Activated B cell treated with CpG ODN at 0.5 μM for 24 hours (primary cell): Measurements from ENCODE around the gene TMC2. TPM values are rescaled to one million over a fixed set of nuclear protein-coding genes. Genes with fewer than 3 reads are reported as not detected.

Experiments used
- ATAC-seq: fragments of 200-7000 bp; cut with Tn5 transposase; one replicate; pipeline ENCODE4 v1.10.0; 2021; ENCODE audit warnings: low read depth, mild to moderate bottlenecking, moderate library complexity
- CTCF ChIA-PET: fragments of 350-600 bp; sonication (Branson Sonifier 250); formaldehyde crosslinking; loops from one replicate; lab custom pipeline; 2021; ENCODE audit warnings: antibody characterized with exemption; lab: Charles Lee
- POLR2A ChIA-PET: fragments of 350-600 bp; sonication (Branson Sonifier 250); formaldehyde crosslinking; loops from one replicate; lab custom pipeline; 2021; ENCODE audit warnings: antibody characterized with exemption; lab: Charles Lee
- DNase-seq: peaks from one replicate; pipeline ENCODE4 v3.0.0; 2022
- H3K27ac Mint-ChIP-seq: one replicate; pipeline ENCODE4 v1.8.0; 2020; ENCODE audit warnings: mixed read lengths
- H3K27me3 Mint-ChIP-seq: one replicate; pipeline ENCODE4 v1.8.0; 2021; ENCODE audit warnings: mixed read lengths
- H3K36me3 Mint-ChIP-seq: one replicate; pipeline ENCODE4 v1.8.0; 2021; ENCODE audit warnings: low read depth, mixed read lengths
- H3K4me1 Mint-ChIP-seq: one replicate; pipeline ENCODE4 v1.8.0; 2021; ENCODE audit warnings: mixed read lengths
- H3K4me3 Mint-ChIP-seq: one replicate; pipeline ENCODE4 v1.8.0; 2020; ENCODE audit warnings: mild to moderate bottlenecking, mixed read lengths
- H3K9me3 Mint-ChIP-seq: one replicate; pipeline ENCODE4 v1.8.0; 2020; ENCODE audit warnings: mixed read lengths
- CTCF ChIP-seq: fragments of 200-600 bp; IDR thresholded peaks from one replicate; pipeline ENCODE4 v1.8.0; 2022; ENCODE audit warnings: antibody characterized with exemption, mild to moderate bottlenecking
- intact Hi-C: fragments of 100-400 bp; cut with micrococcal nuclease; formaldehyde crosslinking; loops from one replicate; pipeline ENCODE4 v1.15.1; 2024
- total RNA-seq: library from RNA; stranded (reverse); gene quantifications from 2 replicates; pipeline ENCODE4 v1.2.3, GENCODE V29; 2022

Gene TMC2
- total RNA-seq, 1 donor from 2014 or later, result not detected

- no peak for ATAC-seq
- H3K27ac Mint-ChIP-seq, result no peak overlapping the region
Measured at GRCh38 chr20:2576317-2576727, 39.9 kb downstream of the TMC2 start.

DNA sequence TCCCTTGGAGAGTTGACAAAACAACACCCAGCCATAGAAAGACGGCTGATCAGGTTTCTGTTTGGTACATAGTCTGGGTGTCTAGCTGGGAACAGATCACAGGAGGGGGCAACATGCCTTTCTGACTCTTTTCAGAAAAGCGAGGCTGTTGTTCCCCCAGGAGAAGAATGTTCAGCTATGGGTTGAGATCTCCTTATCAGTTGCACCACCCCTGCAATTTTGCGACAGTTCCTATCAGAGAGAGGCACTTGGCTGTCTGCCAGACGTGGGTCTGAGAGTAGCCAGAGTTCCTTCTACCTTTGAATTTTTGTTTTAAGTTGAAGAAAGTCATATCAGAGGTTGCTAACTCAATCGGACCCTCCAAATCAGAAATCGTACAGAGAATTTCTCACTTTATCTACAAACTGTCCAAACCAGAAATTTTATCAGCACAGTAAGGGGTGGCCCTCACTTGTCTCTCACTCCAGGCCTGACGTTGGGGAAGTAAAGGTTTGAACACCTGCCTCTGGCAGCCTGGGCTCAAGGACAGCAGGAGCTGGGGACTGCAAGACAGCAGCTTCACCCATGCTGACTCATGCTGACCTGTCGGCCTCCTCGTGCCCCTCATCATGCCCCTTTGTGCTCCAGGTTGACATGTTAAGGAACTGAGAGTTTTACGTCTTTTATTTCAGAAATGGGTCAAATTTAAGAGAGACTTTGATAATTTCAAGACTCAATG, 42.3 kb downstream of the TMC2 start:
- Mint-ChIP-seq H3K4me1 (no peaks in the 10 kb centered on the region), H3K9me3 (no peaks in the 10 kb centered on the region), H3K27ac (no peak overlapping the region), H3K4me3 (no peak overlapping the region), H3K36me3 (no peaks in the 10 kb centered on the region), H3K27me3 (peaks cover 49% of the 10 kb centered on the region)
- intact Hi-C loops, result no loop called here
- ChIA-PET CTCF (no interaction called here), POLR2A (no interaction called here)
- no peak for DNase-seq
- no peak for ATAC-seq
- TF ChIP-seq CTCF, result no peak

More at GRCh38 chr20:2576317-2576727, 39.9 kb downstream of the TMC2 start:
- CTCF ChIA-PET, result no interaction called here
- DNase-seq, result no peak
- H3K4me3 Mint-ChIP-seq, result no peak overlapping the region
- H3K4me1 Mint-ChIP-seq, result no peaks in the 10 kb centered on the region
- H3K27me3 Mint-ChIP-seq, result peaks cover 40% of the 10 kb centered on the region
- TF ChIP-seq CTCF, result no peak
- intact Hi-C loops, result no loop called here
- POLR2A ChIA-PET, result no interaction called here
- H3K9me3 Mint-ChIP-seq, result no peaks in the 10 kb centered on the region
- no peaks in the 10 kb centered on the region for H3K36me3 Mint-ChIP-seq

GRCh38 chr20:2585811-2586210, 49.4 kb downstream of the TMC2 start:
- no peak overlapping the region for H3K4me3 Mint-ChIP-seq
- no peak overlapping the region for H3K27ac Mint-ChIP-seq
- ATAC-seq, result no peak
- no peaks in the 10 kb centered on the region for H3K36me3 Mint-ChIP-seq
- intact Hi-C loops, result no loop called here
- ChIA-PET POLR2A (no interaction called here), CTCF (no interaction called here)
- peaks cover 21% of the 10 kb centered on the region for H3K27me3 Mint-ChIP-seq
- no peaks in the 10 kb centered on the region for H3K9me3 Mint-ChIP-seq
- no peak for TF ChIP-seq CTCF
- no peaks in the 10 kb centered on the region for H3K4me1 Mint-ChIP-seq
- no peak for DNase-seq

GRCh38 chr20:2593756-2594155, 57.4 kb downstream of the TMC2 start:
- H3K27me3 Mint-ChIP-seq, result peaks cover 49% of the 10 kb centered on the region
- no peak for DNase-seq
- ChIA-PET POLR2A (no interaction called here), CTCF (no interaction called here)
- no peak for TF ChIP-seq CTCF
- no peaks in the 10 kb centered on the region for H3K4me1 Mint-ChIP-seq
- intact Hi-C loops, result no loop called here
- no peaks in the 10 kb centered on the region for H3K36me3 Mint-ChIP-seq
- no peak overlapping the region for H3K27ac Mint-ChIP-seq
- no peaks in the 10 kb centered on the region for H3K9me3 Mint-ChIP-seq
- no peak overlapping the region for H3K4me3 Mint-ChIP-seq
- ATAC-seq, result no peak

GRCh38 chr20:2595076-2595475, 58.7 kb downstream of the TMC2 start:
- Mint-ChIP-seq H3K27ac (no peak overlapping the region), H3K36me3 (no peaks in the 10 kb centered on the region), H3K9me3 (no peaks in the 10 kb centered on the region), H3K4me1 (no peaks in the 10 kb centered on the region), H3K27me3 (peaks cover 53% of the 10 kb centered on the region), H3K4me3 (no peak overlapping the region)
- ChIA-PET CTCF (no interaction called here), POLR2A (no interaction called here)
- intact Hi-C loops, result no loop called here
- TF ChIP-seq CTCF, result no peak
- ATAC-seq (no peak), DNase-seq (no peak)
